DOHH2 (cell line): ENCODE measurements around the gene KCNIP1.

Experiments used
- H3F3A ChIP-seq: fragments of 200-600 bp; sonication (generic), shearing (Covaris generic); 2 replicates; pipeline ENCODE4 v1.6.0; 2016; ENCODE audit warnings: antibody characterized with exemption, mild to moderate bottlenecking; ENCODE audit not compliant: control insufficient read depth, insufficient read depth
- H3K27ac ChIP-seq: fragments of 200-600 bp; sonication (generic); 2 replicates; pipeline ENCODE4 v1.5.1; 2014; ENCODE audit warnings: low read depth, mild to moderate bottlenecking, low read length, moderate library complexity
- H3K27me3 ChIP-seq: fragments of 200-600 bp; sonication (generic); 2 replicates; pipeline ENCODE4 v1.6.1; 2014; ENCODE audit warnings: mild to moderate bottlenecking, low read length, mixed read lengths; ENCODE audit not compliant: control insufficient read depth
- H3K36me3 ChIP-seq: fragments of 200-600 bp; sonication (generic); 2 replicates; pipeline ENCODE4 v1.6.1; 2014; ENCODE audit warnings: mild to moderate bottlenecking, low read length, moderate library complexity, mixed read lengths; ENCODE audit not compliant: control insufficient read depth
- H3K4me1 ChIP-seq: fragments of 200-600 bp; sonication (generic); 2 replicates; pipeline ENCODE4 v1.6.1; 2014; ENCODE audit warnings: mild to moderate bottlenecking, low read length, mixed read lengths; ENCODE audit not compliant: control insufficient read depth
- H3K4me2 ChIP-seq: fragments of 200-600 bp; sonication (generic); 2 replicates; pipeline ENCODE4 v1.6.0; 2014; ENCODE audit warnings: mild to moderate bottlenecking, low read length, moderate library complexity
- H3K4me3 ChIP-seq: fragments of 200-600 bp; sonication (generic); 2 replicates; pipeline ENCODE4 v1.5.1; 2014; ENCODE audit warnings: mild to moderate bottlenecking, low read length, mixed read lengths
- H3K79me2 ChIP-seq: fragments of 200-600 bp; sonication (generic); 2 replicates; pipeline ENCODE4 v1.6.1; 2014; ENCODE audit warnings: mild to moderate bottlenecking, low read length, mixed read lengths; ENCODE audit not compliant: control insufficient read depth
- H3K9me2 ChIP-seq: fragments of 200-600 bp; sonication (generic); replicated peaks from 2 replicates; pipeline ENCODE4 v1.6.1; 2014; ENCODE audit warnings: mild to moderate bottlenecking, low read length, mixed read lengths; ENCODE audit not compliant: control insufficient read depth
- H3K9me3 ChIP-seq: fragments of 200-600 bp; sonication (generic); 2 replicates; pipeline ENCODE4 v1.6.1; 2014; ENCODE audit warnings: antibody characterized with exemption, low read length, mixed read lengths; ENCODE audit not compliant: control insufficient read depth, insufficient read depth
- H4K20me1 ChIP-seq: fragments of 200-600 bp; sonication (generic); 2 replicates; pipeline ENCODE4 v1.6.0; 2014; ENCODE audit warnings: low read depth, mild to moderate bottlenecking, antibody characterized with exemption, low read length, moderate library complexity; ENCODE audit not compliant: control insufficient read depth, insufficient read depth
- EZH2phosphoT487 ChIP-seq: fragments of 200-600 bp; sonication (generic); IDR thresholded peaks from 2 replicates; pipeline ENCODE4 v1.6.1; 2017; ENCODE audit warnings: borderline replicate concordance, mild to moderate bottlenecking, antibody characterized with exemption, low read length, moderate library complexity, mixed read lengths
- TF ChIP-seq, protein P1 (sequence below): fragments of 200-600 bp; sonication (generic); IDR thresholded peaks from one replicate; pipeline ENCODE4 v1.5.1; 2014; ENCODE audit warnings: antibody characterized with exemption, mild to moderate bottlenecking, low read depth, low read length; ENCODE audit not compliant: poor library complexity, severe bottlenecking

The KCNIP1 gene

DNA sequence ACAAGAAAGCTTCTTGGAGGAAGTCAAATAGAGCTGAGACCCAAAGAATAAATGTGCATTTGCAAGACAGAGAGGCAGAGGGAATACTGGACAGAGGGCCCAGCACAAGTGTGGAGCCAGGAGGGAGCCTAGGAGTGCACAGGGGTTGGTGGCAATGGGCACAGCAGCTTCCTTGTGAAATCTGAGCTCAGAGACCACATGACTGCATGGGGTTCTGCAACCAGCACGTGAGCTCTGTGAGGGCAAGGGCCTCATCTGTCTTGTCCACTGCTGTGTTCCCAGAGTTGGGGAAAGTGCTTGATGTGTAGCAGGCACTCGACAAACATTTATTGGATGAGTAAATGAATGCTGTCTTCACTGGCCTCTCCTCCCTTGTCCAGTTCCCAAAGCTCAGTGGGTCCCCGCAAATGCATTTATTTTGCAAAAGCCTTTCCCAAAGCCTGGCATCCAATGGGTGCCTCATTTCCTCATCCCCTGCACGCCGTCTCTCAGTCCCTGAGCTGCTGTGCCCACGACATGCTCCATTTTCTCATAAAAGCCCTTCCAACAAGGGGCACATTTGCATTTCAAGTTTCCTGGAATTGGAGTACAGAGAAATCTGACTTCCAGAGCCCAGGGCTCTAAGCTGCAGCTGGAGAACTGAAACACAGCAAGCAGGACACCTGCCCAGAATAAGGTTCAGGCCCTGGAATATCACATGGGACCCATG, 58.5 kb downstream of the KCNIP1 start:
- Histone ChIP-seq H3K4me1 (no peaks in the 10 kb centered on the region), H3K4me2 (no peak overlapping the region), H3K79me2 (no peaks in the 10 kb centered on the region), H3K9me2 (no peaks in the 10 kb centered on the region), H3K36me3 (no peaks in the 10 kb centered on the region), H3K27ac (no peak overlapping the region), H3K4me3 (no peak overlapping the region), H4K20me1 (no peaks in the 10 kb centered on the region; the same call in 1 of the 2 replicates), H3K27me3 (no peaks in the 10 kb centered on the region), H3K9me3 (no peaks in the 10 kb centered on the region), H3F3A (no peaks in the 10 kb centered on the region)
- no peak for TF ChIP-seq EZH2phosphoT487
- TF ChIP-seq, protein P1, sequence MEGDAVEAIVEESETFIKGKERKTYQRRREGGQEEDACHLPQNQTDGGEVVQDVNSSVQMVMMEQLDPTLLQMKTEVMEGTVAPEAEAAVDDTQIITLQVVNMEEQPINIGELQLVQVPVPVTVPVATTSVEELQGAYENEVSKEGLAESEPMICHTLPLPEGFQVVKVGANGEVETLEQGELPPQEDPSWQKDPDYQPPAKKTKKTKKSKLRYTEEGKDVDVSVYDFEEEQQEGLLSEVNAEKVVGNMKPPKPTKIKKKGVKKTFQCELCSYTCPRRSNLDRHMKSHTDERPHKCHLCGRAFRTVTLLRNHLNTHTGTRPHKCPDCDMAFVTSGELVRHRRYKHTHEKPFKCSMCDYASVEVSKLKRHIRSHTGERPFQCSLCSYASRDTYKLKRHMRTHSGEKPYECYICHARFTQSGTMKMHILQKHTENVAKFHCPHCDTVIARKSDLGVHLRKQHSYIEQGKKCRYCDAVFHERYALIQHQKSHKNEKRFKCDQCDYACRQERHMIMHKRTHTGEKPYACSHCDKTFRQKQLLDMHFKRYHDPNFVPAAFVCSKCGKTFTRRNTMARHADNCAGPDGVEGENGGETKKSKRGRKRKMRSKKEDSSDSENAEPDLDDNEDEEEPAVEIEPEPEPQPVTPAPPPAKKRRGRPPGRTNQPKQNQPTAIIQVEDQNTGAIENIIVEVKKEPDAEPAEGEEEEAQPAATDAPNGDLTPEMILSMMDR, result no peak

DNA sequence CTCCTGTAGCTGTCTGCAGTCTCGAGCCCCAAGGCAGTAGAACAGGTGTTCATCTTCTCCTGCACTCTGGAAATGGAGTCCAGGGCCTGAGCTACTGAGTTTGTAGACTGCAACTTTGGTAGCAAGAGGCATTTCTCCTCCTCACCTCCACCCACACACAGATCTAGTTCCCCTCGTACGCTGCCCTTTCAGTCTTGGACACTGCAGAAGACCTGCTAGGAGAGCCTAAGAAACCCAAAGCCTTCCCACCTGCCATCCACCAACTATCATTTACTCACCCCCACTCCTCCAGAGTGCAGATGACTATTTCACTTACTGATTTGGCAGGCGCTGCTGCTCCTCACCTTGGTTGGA, 59.0 kb downstream of the KCNIP1 start:
- H3K27ac ChIP-seq, result no peak overlapping the region
- H3K36me3 ChIP-seq, result no peaks in the 10 kb centered on the region
- H3K27me3 ChIP-seq, result no peaks in the 10 kb centered on the region
- H3K4me2 ChIP-seq, result no peak overlapping the region
- H3K79me2 ChIP-seq, result no peaks in the 10 kb centered on the region
- no peaks in the 10 kb centered on the region for H3K9me2 ChIP-seq
- H3K4me3 ChIP-seq, result no peak overlapping the region
- no peaks in the 10 kb centered on the region for H3K4me1 ChIP-seq
- H4K20me1 ChIP-seq, result no peaks in the 10 kb centered on the region; the same call in 1 of the 2 replicates
- no peaks in the 10 kb centered on the region for H3K9me3 ChIP-seq
- TF ChIP-seq, protein P1, result no peak
- no peak for TF ChIP-seq EZH2phosphoT487
- no peaks in the 10 kb centered on the region for H3F3A ChIP-seq

DNA sequence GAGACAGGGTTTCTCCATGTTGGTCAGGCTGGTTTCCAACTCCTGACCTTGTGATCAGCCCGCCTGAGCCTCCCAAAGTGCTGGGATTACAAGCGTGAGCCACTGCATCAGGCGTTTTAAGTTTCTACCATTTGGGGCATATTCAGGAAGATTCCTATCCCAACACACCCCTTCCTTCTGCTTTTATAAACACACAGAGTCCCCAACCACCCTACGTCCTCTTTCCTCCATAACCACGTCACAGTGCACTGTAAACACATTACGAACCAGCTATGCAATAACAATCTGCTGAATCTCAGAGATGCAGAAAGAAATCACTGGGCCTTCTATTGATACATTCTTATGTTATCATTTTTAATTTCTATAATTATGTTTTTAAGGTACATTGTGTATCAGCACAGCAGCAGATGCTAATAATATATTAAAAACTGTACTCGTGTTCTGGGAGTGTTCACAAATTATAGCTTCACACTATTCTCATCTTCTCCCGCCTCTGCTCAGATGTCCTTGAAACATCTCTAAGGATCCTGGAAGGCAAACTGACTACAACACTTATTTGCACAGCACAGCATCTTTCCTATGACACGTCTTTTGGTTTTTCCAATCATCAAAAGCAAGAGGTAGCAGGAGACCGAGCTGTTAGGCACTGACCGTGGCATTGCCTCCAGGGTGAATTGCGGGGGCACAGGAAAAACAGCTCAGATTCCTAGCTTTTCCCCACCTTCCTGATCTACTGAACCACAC, 60.2 kb downstream of the KCNIP1 start:
- Histone ChIP-seq H3K27me3 (no peaks in the 10 kb centered on the region), H3K36me3 (no peaks in the 10 kb centered on the region), H3K9me3 (no peaks in the 10 kb centered on the region), H3K4me1 (no peaks in the 10 kb centered on the region), H4K20me1 (no peaks in the 10 kb centered on the region; the same call in 1 of the 2 replicates), H3K9me2 (no peaks in the 10 kb centered on the region), H3K79me2 (no peaks in the 10 kb centered on the region), H3K4me3 (no peak overlapping the region), H3K4me2 (no peak overlapping the region), H3F3A (no peaks in the 10 kb centered on the region), H3K27ac (no peak overlapping the region)
- TF ChIP-seq, protein P1, result no peak
- no peak for TF ChIP-seq EZH2phosphoT487
